Mesenchymal stem cell (in vitro differentiated cells and primary cell): ENCODE results near the gene SERPINC1.

ENCODE experiments used
- DNase-seq: peaks from one replicate; pipeline ENCODE4 v3.0.0-alpha.2; 2013
- H2AFZ ChIP-seq: one replicate; pipeline ENCODE4 v1.6.1; 2013; ENCODE audit warnings: low read depth, mild to moderate bottlenecking, control low read depth, inconsistent platforms, low read length, moderate library complexity
- H2AK5ac ChIP-seq: 2 replicates; pipeline ENCODE4 v1.6.1; 2013; ENCODE audit warnings: low read length, moderate library complexity, mild to moderate bottlenecking, inconsistent platforms; ENCODE audit not compliant: severe bottlenecking
- H2BK120ac ChIP-seq: one replicate; pipeline ENCODE4 v1.6.1; 2013; ENCODE audit warnings: low read depth, mild to moderate bottlenecking, inconsistent platforms, low read length, moderate library complexity
- H2BK12ac ChIP-seq, 2 experiments: one replicate each; pipeline ENCODE4 v1.6.1; 2013; ENCODE audit warnings: inconsistent platforms in 2 of 2, low read length in 2 of 2, mild to moderate bottlenecking in 2 of 2, moderate library complexity in 2 of 2, control low read depth in 1 of 2
- H2BK15ac ChIP-seq: one replicate; pipeline ENCODE4 v1.6.1; 2013; ENCODE audit warnings: mild to moderate bottlenecking, low read depth, inconsistent platforms; ENCODE audit not compliant: poor library complexity, severe bottlenecking
- H2BK5ac ChIP-seq: 2 replicates; pipeline ENCODE4 v1.6.1; 2013; ENCODE audit warnings: low read depth, mild to moderate bottlenecking, low read length, control low read depth, inconsistent platforms; ENCODE audit not compliant: poor library complexity, severe bottlenecking
- H3K14ac ChIP-seq, 2 experiments: one replicate each; pipeline ENCODE4 v1.6.1; 2013; ENCODE audit warnings: inconsistent platforms in 2 of 2, low read length in 2 of 2, control low read depth in 1 of 2, mild to moderate bottlenecking in 1 of 2, moderate library complexity in 1 of 2
- H3K18ac ChIP-seq, 2 experiments: one replicate each; pipeline ENCODE4 v1.6.1; 2013; ENCODE audit warnings: inconsistent platforms in 2 of 2, low read length in 2 of 2, control low read depth in 1 of 2, low read depth in 1 of 2, mild to moderate bottlenecking in 1 of 2
- H3K23ac ChIP-seq, 2 experiments: one replicate each; pipeline ENCODE4 v1.6.1; 2013; ENCODE audit warnings: inconsistent platforms in 2 of 2, low read length in 2 of 2, mild to moderate bottlenecking in 2 of 2, moderate library complexity in 2 of 2, control low read depth in 1 of 2
- H3K27ac ChIP-seq: 2 replicates; pipeline ENCODE4 v1.5.1; 2013; ENCODE audit warnings: mild to moderate bottlenecking, moderate library complexity, low read length, control low read depth, inconsistent platforms; ENCODE audit not compliant: poor library complexity, severe bottlenecking
- H3K27me3 ChIP-seq, 2 experiments: 2 replicates each; pipeline versions ENCODE4 v1.6.1 to v1.7.0; 2013; ENCODE audit warnings: low read length in 2 of 2, mild to moderate bottlenecking in 2 of 2, moderate library complexity in 2 of 2, control low read depth in 1 of 2, inconsistent platforms in 1 of 2; ENCODE audit not compliant: control insufficient read depth in 1 of 2, insufficient read depth in 1 of 2
- H3K36me3 ChIP-seq, 2 experiments: 2 replicates each; pipeline versions ENCODE4 v1.6.1 to v1.7.0; 2013; ENCODE audit warnings: low read length in 2 of 2, control low read depth in 1 of 2, inconsistent platforms in 1 of 2, low read depth in 1 of 2, mild to moderate bottlenecking in 1 of 2; ENCODE audit not compliant: insufficient read depth in 2 of 2, control insufficient read depth in 1 of 2
- H3K4ac ChIP-seq, 2 experiments: one replicate each; pipeline ENCODE4 v1.6.1; 2013; ENCODE audit warnings: inconsistent platforms in 2 of 2, low read length in 2 of 2, mild to moderate bottlenecking in 2 of 2, moderate library complexity in 2 of 2, control low read depth in 1 of 2, low read depth in 1 of 2
- H3K4me1 ChIP-seq: 2 replicates; pipeline ENCODE4 v1.6.1; 2013; ENCODE audit warnings: low read depth, low read length, control low read depth; ENCODE audit not compliant: control insufficient read depth, insufficient read depth
- H3K4me2 ChIP-seq: 2 replicates; pipeline ENCODE4 v1.6.1; 2013; ENCODE audit warnings: low read length, mild to moderate bottlenecking, inconsistent platforms; ENCODE audit not compliant: poor library complexity, severe bottlenecking
- H3K4me3 ChIP-seq, 2 experiments: 2 replicates each; pipeline versions ENCODE4 v1.5.1 to v1.7.0; 2013; ENCODE audit warnings: low read length in 2 of 2, mild to moderate bottlenecking in 2 of 2, control low read depth in 1 of 2, low read depth in 1 of 2; ENCODE audit not compliant: insufficient read depth in 1 of 2
- H3K79me1 ChIP-seq: replicated peaks from 2 replicates; pipeline ENCODE4 v1.6.1; 2013; ENCODE audit warnings: mild to moderate bottlenecking, control low read depth, low read length, inconsistent platforms; ENCODE audit not compliant: poor library complexity, severe bottlenecking
- H3K9ac ChIP-seq: 2 replicates; pipeline ENCODE4 v1.7.0; 2013; ENCODE audit warnings: mild to moderate bottlenecking, low read length, moderate library complexity
- H3K9me3 ChIP-seq: 2 replicates; pipeline ENCODE4 v1.7.0; 2013; ENCODE audit warnings: mild to moderate bottlenecking, low read length; ENCODE audit not compliant: control insufficient read depth
- H4K8ac ChIP-seq: one replicate; pipeline ENCODE4 v1.6.1; 2013; ENCODE audit warnings: inconsistent platforms, mild to moderate bottlenecking, low read length, moderate library complexity
- H4K91ac ChIP-seq: one replicate; pipeline ENCODE4 v1.6.1; 2013; ENCODE audit warnings: mild to moderate bottlenecking, low read length, inconsistent platforms
- WGBS: methylation state at CpG from one replicate; pipeline ENCODE4 v1.1.7; 2013; ENCODE audit warnings: mixed read lengths; 5-methylcytosine and 5-hydroxymethylcytosine counted together

The SERPINC1 gene

GRCh38 chr1:173878251-173878650 lies 38.9 kb downstream of the SERPINC1 start:
- Histone ChIP-seq H3K4me1 (peaks cover 3% of the 10 kb centered on the region), H3K18ac (no peak overlapping the region), H3K4ac (no peak overlapping the region), H3K79me1 (peaks cover 6% of the 10 kb centered on the region), H3K23ac (no peak overlapping the region), H2BK120ac (no peak overlapping the region), H3K4me3 (no peak overlapping the region), H2BK15ac (no peak overlapping the region), H4K8ac (no peak overlapping the region), H2BK5ac (no peak overlapping the region), H3K27me3 (no peaks in the 10 kb centered on the region), H3K14ac (no peak overlapping the region), H3K9ac (no peak overlapping the region), H3K4me2 (no peak overlapping the region), H4K91ac (no peak overlapping the region), H2BK12ac (no peak overlapping the region), H2AK5ac (no peak overlapping the region), H3K27ac (no peak overlapping the region), H2AFZ (no peak overlapping the region), H3K36me3 (peaks cover 9 to 55% of the 10 kb centered on the region in 2 experiments), H3K9me3 (no peaks in the 10 kb centered on the region)
- DNase-seq: no peak

DNA sequence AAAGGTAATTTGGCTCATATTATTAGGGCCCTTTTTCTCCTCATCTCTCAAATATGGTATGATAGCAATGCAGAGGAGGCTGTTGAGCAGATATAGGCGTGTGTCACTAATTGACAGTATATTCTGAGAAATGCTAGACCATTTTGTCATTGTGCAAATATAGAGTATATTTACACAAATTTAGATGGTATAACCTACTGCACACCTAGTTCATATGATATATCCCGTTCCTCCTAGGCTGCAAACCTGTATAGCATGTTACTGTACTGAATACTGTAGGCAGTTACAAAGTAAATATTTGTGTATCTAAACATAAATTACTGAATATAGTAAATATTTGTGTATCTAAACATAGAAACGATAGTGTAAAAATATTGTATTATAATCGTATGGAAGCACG lies 40.4 kb downstream of the SERPINC1 start:
- Histone ChIP-seq H3K4ac (no peak overlapping the region), H4K91ac (no peak overlapping the region), H4K8ac (no peak overlapping the region), H3K4me2 (no peak overlapping the region), H3K4me1 (peaks cover 3% of the 10 kb centered on the region), H3K27ac (no peak overlapping the region), H3K9ac (no peak overlapping the region), H2BK120ac (no peak overlapping the region), H2AK5ac (no peak overlapping the region), H2BK12ac (no peak overlapping the region), H3K4me3 (no peak overlapping the region), H3K23ac (no peak overlapping the region), H2BK15ac (no peak overlapping the region), H3K18ac (no peak overlapping the region), H3K27me3 (no peaks in the 10 kb centered on the region), H3K14ac (no peak overlapping the region), H3K79me1 (peaks cover 9% of the 10 kb centered on the region), H3K36me3 (peaks cover 9 to 61% of the 10 kb centered on the region in 2 experiments), H2BK5ac (no peak overlapping the region), H3K9me3 (no peaks in the 10 kb centered on the region), H2AFZ (no peak overlapping the region)
- 95% methylated on average over 3 of the region's 5 CpGs for WGBS
- DNase-seq: no peak

- H2BK15ac ChIP-seq: no peak overlapping the region
- peaks cover 25% of the 10 kb centered on the region for H3K79me1 ChIP-seq
- H3K9me3 ChIP-seq: no peaks in the 10 kb centered on the region
- no peak overlapping the region for H2AK5ac ChIP-seq
- DNase-seq: no peak
- H2BK12ac ChIP-seq: no peak overlapping the region
- no peak overlapping the region for H2BK120ac ChIP-seq
- 100% methylated on average over 2 of the region's 2 CpGs for WGBS
- no peak overlapping the region for H3K4ac ChIP-seq
- no peak overlapping the region for H4K8ac ChIP-seq
- H3K27ac ChIP-seq: no peak overlapping the region
- H3K4me1 ChIP-seq: peaks cover 3% of the 10 kb centered on the region
- no peak overlapping the region for H2AFZ ChIP-seq
- H2BK5ac ChIP-seq: no peak overlapping the region
- H3K4me3 ChIP-seq: no peak overlapping the region
- no peak overlapping the region for H3K14ac ChIP-seq
- no peak overlapping the region for H4K91ac ChIP-seq
- no peaks in the 10 kb centered on the region for H3K27me3 ChIP-seq
- H3K23ac ChIP-seq: no peak overlapping the region
- H3K4me2 ChIP-seq: no peak overlapping the region
- peaks cover 14 to 50% of the 10 kb centered on the region in 2 experiments for H3K36me3 ChIP-seq
- no peak overlapping the region for H3K18ac ChIP-seq
- H3K9ac ChIP-seq: no peak overlapping the region
Measured at GRCh38 chr1:173871500-173871899, 45.6 kb downstream of the SERPINC1 start.

GRCh38 chr1:173871091-173871490 lies 46.0 kb downstream of the SERPINC1 start:
- H3K27me3 ChIP-seq: no peaks in the 10 kb centered on the region
- H3K9me3 ChIP-seq: no peaks in the 10 kb centered on the region
- DNase-seq: no peak
- H2BK120ac ChIP-seq: no peak overlapping the region
- no peak overlapping the region for H2BK12ac ChIP-seq
- no peak overlapping the region for H3K4me2 ChIP-seq
- H3K23ac ChIP-seq: no peak overlapping the region
- H3K18ac ChIP-seq: no peak overlapping the region
- H2AFZ ChIP-seq: no peak overlapping the region
- no peak overlapping the region for H4K8ac ChIP-seq
- peaks cover 25% of the 10 kb centered on the region for H3K79me1 ChIP-seq
- H3K9ac ChIP-seq: no peak overlapping the region
- H3K36me3 ChIP-seq: peaks cover 14 to 50% of the 10 kb centered on the region in 2 experiments
- H3K4me1 ChIP-seq: peaks cover 3% of the 10 kb centered on the region
- H3K4me3 ChIP-seq: no peak overlapping the region
- H2BK5ac ChIP-seq: no peak overlapping the region
- WGBS: 98% methylated on average over 5 of the region's 5 CpGs
- H3K14ac ChIP-seq: no peak overlapping the region
- H2AK5ac ChIP-seq: no peak overlapping the region
- no peak overlapping the region for H2BK15ac ChIP-seq
- no peak overlapping the region for H3K4ac ChIP-seq
- H4K91ac ChIP-seq: no peak overlapping the region
- no peak overlapping the region for H3K27ac ChIP-seq
